ENCODE data around the gene KNSTRN. TPM values are rescaled to one million over a fixed set of nuclear protein-coding genes. Genes with fewer than 3 reads are reported as not detected.

Gene KNSTRN
- total and polyA plus RNA-seq, 2 of the 13 experiments (the other 11 are each of a cell fraction or from before 2014, with no cell fraction given) = 20.3 to 62.3 TPM

GRCh38 chr15:40441565-40442531 is 59.3 kb downstream of the KNSTRN start (continued):
- TF ChIP-seq, protein P1, sequence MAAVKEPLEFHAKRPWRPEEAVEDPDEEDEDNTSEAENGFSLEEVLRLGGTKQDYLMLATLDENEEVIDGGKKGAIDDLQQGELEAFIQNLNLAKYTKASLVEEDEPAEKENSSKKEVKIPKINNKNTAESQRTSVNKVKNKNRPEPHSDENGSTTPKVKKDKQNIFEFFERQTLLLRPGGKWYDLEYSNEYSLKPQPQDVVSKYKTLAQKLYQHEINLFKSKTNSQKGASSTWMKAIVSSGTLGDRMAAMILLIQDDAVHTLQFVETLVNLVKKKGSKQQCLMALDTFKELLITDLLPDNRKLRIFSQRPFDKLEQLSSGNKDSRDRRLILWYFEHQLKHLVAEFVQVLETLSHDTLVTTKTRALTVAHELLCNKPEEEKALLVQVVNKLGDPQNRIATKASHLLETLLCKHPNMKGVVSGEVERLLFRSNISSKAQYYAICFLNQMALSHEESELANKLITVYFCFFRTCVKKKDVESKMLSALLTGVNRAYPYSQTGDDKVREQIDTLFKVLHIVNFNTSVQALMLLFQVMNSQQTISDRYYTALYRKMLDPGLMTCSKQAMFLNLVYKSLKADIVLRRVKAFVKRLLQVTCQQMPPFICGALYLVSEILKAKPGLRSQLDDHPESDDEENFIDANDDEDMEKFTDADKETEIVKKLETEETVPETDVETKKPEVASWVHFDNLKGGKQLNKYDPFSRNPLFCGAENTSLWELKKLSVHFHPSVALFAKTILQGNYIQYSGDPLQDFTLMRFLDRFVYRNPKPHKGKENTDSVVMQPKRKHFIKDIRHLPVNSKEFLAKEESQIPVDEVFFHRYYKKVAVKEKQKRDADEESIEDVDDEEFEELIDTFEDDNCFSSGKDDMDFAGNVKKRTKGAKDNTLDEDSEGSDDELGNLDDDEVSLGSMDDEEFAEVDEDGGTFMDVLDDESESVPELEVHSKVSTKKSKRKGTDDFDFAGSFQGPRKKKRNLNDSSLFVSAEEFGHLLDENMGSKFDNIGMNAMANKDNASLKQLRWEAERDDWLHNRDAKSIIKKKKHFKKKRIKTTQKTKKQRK (IDR thresholded peaks at IDR 0.05; ENCODE audit: low read length) = no peak
- TF ChIP-seq TMF1 (CRISPR knock-in tag; IDR thresholded peaks at IDR 0.05; ENCODE audit: low read depth) (no peak), FOXO1 (CRISPR knock-in tag; IDR thresholded peaks at IDR 0.05) (peak; percentile 48; the same call in 1 of the 2 replicates), ZSCAN9 (CRISPR knock-in tag; IDR thresholded peaks at IDR 0.05; ENCODE audit: borderline replicate concordance) (no peak), ZNF670 (CRISPR knock-in tag; IDR thresholded peaks at IDR 0.05; ENCODE audit: borderline replicate concordance) (no peak), ZNF451 (CRISPR knock-in tag; IDR thresholded peaks at IDR 0.05) (no peak), THAP7 (CRISPR knock-in tag; IDR thresholded peaks at IDR 0.05) (no peak), RBM39 (IDR thresholded peaks at IDR 0.05; ENCODE audit: low read depth, low read length, poor library complexity, severe bottlenecking) (no peak), CCDC6 (CRISPR knock-in tag; IDR thresholded peaks at IDR 0.05) (no peak), ZBTB25 (CRISPR knock-in tag; IDR thresholded peaks at IDR 0.05) (0 out of 2 replicates have a peak, but pooled peaks have one; percentile 40), ZBTB8A (CRISPR knock-in tag; IDR thresholded peaks at IDR 0.05; ENCODE audit: borderline replicate concordance, low read depth) (no peak), ZNF570 (CRISPR knock-in tag; IDR thresholded peaks at IDR 0.05; ENCODE audit: borderline replicate concordance) (no peak), ZNF326 (CRISPR knock-in tag; IDR thresholded peaks at IDR 0.05; ENCODE audit: borderline replicate concordance) (no peak), EP300 (IDR thresholded peaks at IDR 0.05; ENCODE audit: low read depth in 2 of 2, low read length in 2 of 2) (no peak), EP300 (CRISPR knock-in tag; IDR thresholded peaks at IDR 0.05; ENCODE audit: borderline replicate concordance) (no peak), ZNF317 (CRISPR knock-in tag; IDR thresholded peaks at IDR 0.05) (no peak)
- TF ChIP-seq, protein P2, sequence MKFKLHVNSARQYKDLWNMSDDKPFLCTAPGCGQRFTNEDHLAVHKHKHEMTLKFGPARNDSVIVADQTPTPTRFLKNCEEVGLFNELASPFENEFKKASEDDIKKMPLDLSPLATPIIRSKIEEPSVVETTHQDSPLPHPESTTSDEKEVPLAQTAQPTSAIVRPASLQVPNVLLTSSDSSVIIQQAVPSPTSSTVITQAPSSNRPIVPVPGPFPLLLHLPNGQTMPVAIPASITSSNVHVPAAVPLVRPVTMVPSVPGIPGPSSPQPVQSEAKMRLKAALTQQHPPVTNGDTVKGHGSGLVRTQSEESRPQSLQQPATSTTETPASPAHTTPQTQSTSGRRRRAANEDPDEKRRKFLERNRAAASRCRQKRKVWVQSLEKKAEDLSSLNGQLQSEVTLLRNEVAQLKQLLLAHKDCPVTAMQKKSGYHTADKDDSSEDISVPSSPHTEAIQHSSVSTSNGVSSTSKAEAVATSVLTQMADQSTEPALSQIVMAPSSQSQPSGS (CRISPR knock-in tag; IDR thresholded peaks at IDR 0.05) = no peak
- TF ChIP-seq, protein P3, sequence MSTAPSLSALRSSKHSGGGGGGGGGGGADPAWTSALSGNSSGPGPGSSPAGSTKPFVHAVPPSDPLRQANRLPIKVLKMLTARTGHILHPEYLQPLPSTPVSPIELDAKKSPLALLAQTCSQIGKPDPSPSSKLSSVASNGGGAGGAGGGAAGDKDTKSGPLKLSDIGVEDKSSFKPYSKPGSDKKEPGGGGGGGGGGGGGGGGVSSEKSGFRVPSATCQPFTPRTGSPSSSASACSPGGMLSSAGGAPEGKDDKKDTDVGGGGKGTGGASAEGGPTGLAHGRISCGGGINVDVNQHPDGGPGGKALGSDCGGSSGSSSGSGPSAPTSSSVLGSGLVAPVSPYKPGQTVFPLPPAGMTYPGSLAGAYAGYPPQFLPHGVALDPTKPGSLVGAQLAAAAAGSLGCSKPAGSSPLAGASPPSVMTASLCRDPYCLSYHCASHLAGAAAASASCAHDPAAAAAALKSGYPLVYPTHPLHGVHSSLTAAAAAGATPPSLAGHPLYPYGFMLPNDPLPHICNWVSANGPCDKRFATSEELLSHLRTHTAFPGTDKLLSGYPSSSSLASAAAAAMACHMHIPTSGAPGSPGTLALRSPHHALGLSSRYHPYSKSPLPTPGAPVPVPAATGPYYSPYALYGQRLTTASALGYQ (CRISPR knock-in tag; IDR thresholded peaks at IDR 0.05) = no peak
